IMR-90 (cell line): Measurements from ENCODE around the gene CCNDBP1. TPM values are rescaled to one million over a fixed set of nuclear protein-coding genes. Genes with fewer than 3 reads are reported as not detected.

Experiments
- ATAC-seq: fragments of 200-7000 bp; cut with Tn5 transposase; 2 replicates; pipeline ENCODE4 v1.9.1; 2020; ENCODE audit warnings: low read depth, mild to moderate bottlenecking, moderate library complexity
- BruUV-seq: library from RNA; stranded (reverse); fragments of 400-500 nt; replicated peaks from 2 replicates; lab custom pipeline; 2021; lab: Mats Ljungman, UMichigan
- CTCF ChIA-PET: fragments of 300-600 bp; formaldehyde crosslinking; extraction: SDS; loops from one replicate; lab custom pipeline; 2021; ENCODE audit warnings: antibody characterized with exemption; lab: Yijun Ruan, JAX
- POLR2A ChIA-PET: fragments of 300-600 bp; sonication (Branson Sonifier 250); formaldehyde crosslinking; loops from one replicate; lab custom pipeline; 2022; ENCODE audit warnings: antibody characterized with exemption; ENCODE audit not compliant: unreplicated experiment; lab: Charles Lee
- DNase-seq: peaks from one replicate; pipeline ENCODE4 v3.0.0; 2013
- H2AFZ ChIP-seq: replicated peaks from 2 replicates; pipeline ENCODE3; 2013; ENCODE audit warnings: low read length, mild to moderate bottlenecking; ENCODE audit not compliant: poor library complexity
- H2AK5ac ChIP-seq: 2 replicates; pipeline ENCODE4 v1.6.1; 2013; ENCODE audit warnings: low read depth, low read length, inconsistent platforms
- H2AK9ac ChIP-seq: replicated peaks from 2 replicates; pipeline ENCODE3; 2013; ENCODE audit warnings: mild to moderate bottlenecking, low read depth, low read length, moderate library complexity; ENCODE audit not compliant: poor library complexity
- H2BK120ac ChIP-seq: 2 replicates; pipeline ENCODE4 v1.6.1; 2013; ENCODE audit warnings: low read depth, low read length, inconsistent platforms
- H2BK15ac ChIP-seq: 3 replicates; pipeline ENCODE4 v1.6.1; 2013; ENCODE audit warnings: low read depth, low read length, inconsistent platforms
- H2BK20ac ChIP-seq: 2 replicates; pipeline ENCODE4 v1.6.1; 2013; ENCODE audit warnings: low read depth, mild to moderate bottlenecking, inconsistent platforms, low read length, moderate library complexity
- H2BK5ac ChIP-seq: 2 replicates; pipeline ENCODE4 v1.6.1; 2013; ENCODE audit warnings: mild to moderate bottlenecking, low read depth, low read length, inconsistent platforms; ENCODE audit not compliant: poor library complexity, severe bottlenecking
- H3K14ac ChIP-seq: replicated peaks from 2 replicates; pipeline ENCODE4 v1.6.1; 2013; ENCODE audit warnings: low read depth, low read length, inconsistent platforms
- H3K18ac ChIP-seq: 2 replicates; pipeline ENCODE4 v1.6.1; 2013; ENCODE audit warnings: low read depth, low read length, control low read depth
- H3K23ac ChIP-seq: 2 replicates; pipeline ENCODE4 v1.6.1; 2013; ENCODE audit warnings: low read depth, low read length, inconsistent platforms
- H3K27ac ChIP-seq: 2 replicates; pipeline ENCODE4 v1.5.1; 2013; ENCODE audit warnings: mild to moderate bottlenecking, control low read depth, low read length; ENCODE audit not compliant: insufficient read depth
- H3K27me3 ChIP-seq: 2 replicates; pipeline ENCODE4 v1.6.1; 2013; ENCODE audit warnings: low read length; ENCODE audit not compliant: control insufficient read depth, insufficient read depth
- H3K36me3 ChIP-seq: 2 replicates; pipeline ENCODE4 v1.6.1; 2013; ENCODE audit warnings: low read length, mixed read lengths; ENCODE audit not compliant: control insufficient read depth, insufficient read depth
- H3K4ac ChIP-seq: 2 replicates; pipeline ENCODE4 v1.6.1; 2013; ENCODE audit warnings: low read depth, low read length, inconsistent platforms
- H3K4me1 ChIP-seq: 2 replicates; pipeline ENCODE4 v1.6.1; 2013; ENCODE audit warnings: low read length, mixed read lengths; ENCODE audit not compliant: control insufficient read depth, insufficient read depth
- H3K4me2 ChIP-seq: 2 replicates; pipeline ENCODE4 v1.6.1; 2013; ENCODE audit warnings: low read depth, mild to moderate bottlenecking, control low read depth, low read length, moderate library complexity
- H3K4me3 ChIP-seq: 2 replicates; pipeline ENCODE4 v1.5.1; 2013; ENCODE audit warnings: low read depth, mild to moderate bottlenecking, control low read depth, low read length, moderate library complexity; ENCODE audit not compliant: insufficient read depth
- H3K56ac ChIP-seq: 2 replicates; pipeline ENCODE4 v1.6.1; 2013; ENCODE audit warnings: low read length, inconsistent platforms; ENCODE audit not compliant: insufficient read depth; ENCODE audit errors: extremely low read depth
- H3K79me1 ChIP-seq, 2 experiments: 2 replicates each; pipeline ENCODE4 v1.6.1; 2013; ENCODE audit warnings: low read length in 2 of 2, inconsistent platforms in 1 of 2, low read depth in 1 of 2
- H3K9ac ChIP-seq: 2 replicates; pipeline ENCODE4 v1.6.1; 2013; ENCODE audit warnings: low read depth, low read length, control low read depth
- H3K9me1 ChIP-seq: 2 replicates; pipeline ENCODE4 v1.6.1; 2013; ENCODE audit warnings: low read length, inconsistent platforms; ENCODE audit not compliant: insufficient read depth
- H3K9me3 ChIP-seq: 2 replicates; pipeline ENCODE4 v1.6.1; 2013; ENCODE audit warnings: low read length; ENCODE audit not compliant: control insufficient read depth, insufficient read depth
- H4K20me1 ChIP-seq: 2 replicates; pipeline ENCODE4 v1.6.1; 2013; ENCODE audit warnings: low read length, inconsistent platforms; ENCODE audit not compliant: insufficient read depth
- H4K5ac ChIP-seq: 2 replicates; pipeline ENCODE4 v1.6.1; 2013; ENCODE audit warnings: mild to moderate bottlenecking, low read depth, low read length, control low read depth
- H4K8ac ChIP-seq, 2 experiments: 2 replicates each; pipeline ENCODE4 v1.6.1; 2013; ENCODE audit warnings: low read depth in 2 of 2, low read length in 2 of 2, control low read depth in 1 of 2, inconsistent platforms in 1 of 2
- H4K91ac ChIP-seq: 2 replicates; pipeline ENCODE4 v1.6.1; 2013; ENCODE audit warnings: low read depth, low read length, inconsistent platforms; ENCODE audit not compliant: insufficient read depth
- BHLHE40 ChIP-seq: fragments of 150-350 bp; IDR thresholded peaks from 2 replicates; pipeline ENCODE4 v1.6.1; 2016; ENCODE audit warnings: mild to moderate bottlenecking, low read depth, low read length
- CEBPB ChIP-seq: IDR thresholded peaks from 2 replicates; pipeline ENCODE4 v1.6.1; 2012; ENCODE audit warnings: low read depth, low read length, improper control_type of control experiment
- CHD1 ChIP-seq: IDR thresholded peaks from 2 replicates; pipeline ENCODE4 v1.6.1; 2012; ENCODE audit warnings: low read depth, low read length, improper control_type of control experiment
- CTCF ChIP-seq: conservative IDR thresholded peaks from 2 replicates; pipeline ENCODE4 v1.5.1; 2012; ENCODE audit warnings: mild to moderate bottlenecking, low read depth, low read length, improper control_type of control experiment
- FOS ChIP-seq: fragments of 150-350 bp; IDR thresholded peaks from 2 replicates; pipeline ENCODE4 v1.6.1; 2016; ENCODE audit warnings: low read depth, low read length
- MAFK ChIP-seq: IDR thresholded peaks from 2 replicates; pipeline ENCODE4 v1.6.1; 2012; ENCODE audit warnings: low read depth, low read length, improper control_type of control experiment
- MAZ ChIP-seq: IDR thresholded peaks from 2 replicates; pipeline ENCODE4 v1.6.1; 2012; ENCODE audit warnings: low read depth, mild to moderate bottlenecking, low read length, improper control_type of control experiment, moderate library complexity, borderline replicate concordance
- MXI1 ChIP-seq: IDR thresholded peaks from 2 replicates; pipeline ENCODE4 v1.6.1; 2012; ENCODE audit warnings: low read depth, mild to moderate bottlenecking, low read length, moderate library complexity, borderline replicate concordance
- NFE2L2 ChIP-seq: fragments of 150-350 bp; IDR thresholded peaks from 2 replicates; pipeline ENCODE4 v1.6.1; 2016; ENCODE audit warnings: low read depth, mild to moderate bottlenecking, low read length
- POLR2A ChIP-seq: IDR thresholded peaks from 2 replicates; pipeline ENCODE4 v1.6.1; 2012; ENCODE audit warnings: mild to moderate bottlenecking, low read depth, low read length
- RAD21 ChIP-seq: IDR thresholded peaks from 2 replicates; pipeline ENCODE4 v1.6.1; 2012; ENCODE audit warnings: low read length, improper control_type of control experiment
- RCOR1 ChIP-seq: IDR thresholded peaks from 2 replicates; pipeline ENCODE4 v1.6.1; 2012; ENCODE audit warnings: mild to moderate bottlenecking, low read length, improper control_type of control experiment; ENCODE audit not compliant: insufficient replicate concordance
- RFX5 ChIP-seq: IDR thresholded peaks from 2 replicates; pipeline ENCODE4 v1.8.0; 2012; ENCODE audit warnings: low read depth, mild to moderate bottlenecking, low read length, moderate library complexity
- SMC3 ChIP-seq: fragments of 150-350 bp; IDR thresholded peaks from 2 replicates; pipeline ENCODE4 v1.6.1; 2016; ENCODE audit warnings: low read depth, mild to moderate bottlenecking, antibody characterized with exemption, low read length, moderate library complexity
- WGBS, 2 experiments: methylation state at CpG; one replicate each; pipeline versions ENCODE4 v1.1.5 to v1.1.7; 2013; ENCODE audit warnings: missing lambda C conversion rate in 2 of 2; ENCODE audit not compliant: insufficient read length in 1 of 2; ENCODE audit errors: extremely low coverage in 2 of 2; 5-methylcytosine and 5-hydroxymethylcytosine counted together
- dilution Hi-C: fragments of 300-500 bp; cut with HindIII; formaldehyde crosslinking; loops from one replicate; pipeline ENCODE4 v1.14.3; 2018; ENCODE audit warnings: low sequenced_read_pairs; ENCODE audit not compliant: unreplicated experiment
- in situ Hi-C: fragments of 300-500 bp; cut with MboI; formaldehyde crosslinking; loops from 3 replicates; pipeline ENCODE4 v1.14.3; 2019; ENCODE audit warnings: low sequenced_read_pairs, inconsistent platforms, mixed read lengths
- intact Hi-C: fragments of 100-400 bp; cut with micrococcal nuclease; formaldehyde crosslinking; loops from 2 replicates; pipeline ENCODE4 v1.10.0; 2022
- polyA plus RNA-seq, 3 experiments: library from polyadenylated mRNA; depleted of rRNA; stranded (reverse); fragments of >200 nt; gene quantifications; 2 replicates each; pipeline ENCODE4 v1.2.3, GENCODE V29; 2012; ENCODE audit warnings: low replicate concordance in 1 of 3
- total RNA-seq: library from RNA; depleted of rRNA; stranded (reverse); fragments of >200 nt; gene quantifications from 2 replicates; pipeline ENCODE4 v1.2.3, GENCODE V29; 2012
- TF ChIP-seq, protein P1 (sequence below): fragments of 150-350 bp; IDR thresholded peaks from 2 replicates; pipeline ENCODE4 v1.6.1; 2016; ENCODE audit warnings: low read depth, mild to moderate bottlenecking, low read length, moderate library complexity, borderline replicate concordance
- TF ChIP-seq, protein P2 (sequence below): fragments of 150-350 bp; IDR thresholded peaks from 2 replicates; pipeline ENCODE4 v1.6.1; 2017; ENCODE audit warnings: mild to moderate bottlenecking, antibody characterized with exemption, low read length, low read depth

The CCNDBP1 gene
- total and polyA plus RNA-seq, 2 of the 4 experiments (the other 2 are of a cell fraction) = 34.9 to 40.3 TPM

GRCh38 chr15:43238671-43239131, 53.5 kb downstream of the CCNDBP1 start:
- H3K4me3 ChIP-seq = no peak overlapping the region
- no peak for TF ChIP-seq MAZ
- TF ChIP-seq FOS = no peak
- TF ChIP-seq MXI1 = no peak
- no peak for TF ChIP-seq CTCF
- TF ChIP-seq, protein P1, sequence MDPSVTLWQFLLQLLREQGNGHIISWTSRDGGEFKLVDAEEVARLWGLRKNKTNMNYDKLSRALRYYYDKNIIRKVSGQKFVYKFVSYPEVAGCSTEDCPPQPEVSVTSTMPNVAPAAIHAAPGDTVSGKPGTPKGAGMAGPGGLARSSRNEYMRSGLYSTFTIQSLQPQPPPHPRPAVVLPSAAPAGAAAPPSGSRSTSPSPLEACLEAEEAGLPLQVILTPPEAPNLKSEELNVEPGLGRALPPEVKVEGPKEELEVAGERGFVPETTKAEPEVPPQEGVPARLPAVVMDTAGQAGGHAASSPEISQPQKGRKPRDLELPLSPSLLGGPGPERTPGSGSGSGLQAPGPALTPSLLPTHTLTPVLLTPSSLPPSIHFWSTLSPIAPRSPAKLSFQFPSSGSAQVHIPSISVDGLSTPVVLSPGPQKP = no peak
- no peak for TF ChIP-seq POLR2A
- TF ChIP-seq, protein P2, sequence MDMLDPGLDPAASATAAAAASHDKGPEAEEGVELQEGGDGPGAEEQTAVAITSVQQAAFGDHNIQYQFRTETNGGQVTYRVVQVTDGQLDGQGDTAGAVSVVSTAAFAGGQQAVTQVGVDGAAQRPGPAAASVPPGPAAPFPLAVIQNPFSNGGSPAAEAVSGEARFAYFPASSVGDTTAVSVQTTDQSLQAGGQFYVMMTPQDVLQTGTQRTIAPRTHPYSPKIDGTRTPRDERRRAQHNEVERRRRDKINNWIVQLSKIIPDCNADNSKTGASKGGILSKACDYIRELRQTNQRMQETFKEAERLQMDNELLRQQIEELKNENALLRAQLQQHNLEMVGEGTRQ = no peak
- TF ChIP-seq RFX5 = no peak
- no peak for TF ChIP-seq NFE2L2
- TF ChIP-seq RCOR1 = no peak
- TF ChIP-seq CHD1 = no peak
- no peak for TF ChIP-seq SMC3
- TF ChIP-seq CEBPB = no peak
- no peak for TF ChIP-seq MAFK
- TF ChIP-seq BHLHE40 = no peak
- TF ChIP-seq RAD21 = no peak
- H4K5ac ChIP-seq = no peak overlapping the region
- no peak overlapping the region for H2AK9ac ChIP-seq
- in situ Hi-C loops = no loop called here
- ChIA-PET POLR2A (no interaction called here), CTCF (no interaction called here)
- no peak overlapping the region for H3K14ac ChIP-seq
- H2BK15ac ChIP-seq = no peak overlapping the region
- H4K8ac ChIP-seq = no peak overlapping the region
- dilution Hi-C loops = no loop called here
- no peaks in the 10 kb centered on the region; the same call in 1 of the 2 replicates for H3K9me1 ChIP-seq
- intact Hi-C loops = no loop called here
- no peak overlapping the region for H4K91ac ChIP-seq
- no peak for DNase-seq
- H4K20me1 ChIP-seq = no peaks in the 10 kb centered on the region
- H2BK20ac ChIP-seq = no peak overlapping the region
- H3K27me3 ChIP-seq = peaks cover 73% of the 10 kb centered on the region
- no peak overlapping the region for H3K9ac ChIP-seq
- H2BK5ac ChIP-seq = no peak overlapping the region
- H2AK5ac ChIP-seq = no peak overlapping the region
- no peak overlapping the region for H3K4me2 ChIP-seq
- no peak overlapping the region for H2AFZ ChIP-seq
- no peak overlapping the region for H3K18ac ChIP-seq
- no peak overlapping the region for H3K56ac ChIP-seq
- H3K79me1 ChIP-seq = no peaks in the 10 kb centered on the region
- H3K27ac ChIP-seq = no peak overlapping the region
- H3K4ac ChIP-seq = no peak overlapping the region
- WGBS, 2 experiments = 70% methylated on average over 4 of the region's 10 CpGs; no CpG with 5 or more reads in 1 of the 2 experiments
- H3K9me3 ChIP-seq = no peaks in the 10 kb centered on the region
- no peak overlapping the region for H2BK120ac ChIP-seq
- H3K36me3 ChIP-seq = no peaks in the 10 kb centered on the region
- H3K23ac ChIP-seq = no peak overlapping the region
- no peak for ATAC-seq
- no peaks in the 10 kb centered on the region for H3K4me1 ChIP-seq
- BruUV-seq = no TSS peak
